Endodermal cell (in vitro differentiated cells): ENCODE measurements around the gene GK2. TPM values are rescaled to one million over a fixed set of nuclear protein-coding genes. Genes with fewer than 3 reads are reported as not detected.

ENCODE experiments used
- DNase-seq: peaks from one replicate; pipeline ENCODE4 v3.0.0-alpha.2; 2017
- H3K27ac ChIP-seq: 2 replicates; pipeline ENCODE4 v1.5.1; 2013; ENCODE audit warnings: mild to moderate bottlenecking, low read depth, low read length, moderate library complexity
- H3K27me3 ChIP-seq: 2 replicates; pipeline ENCODE4 v1.6.1; 2013; ENCODE audit warnings: mild to moderate bottlenecking, low read length, moderate library complexity; ENCODE audit not compliant: insufficient read depth, control insufficient read depth, poor library complexity, severe bottlenecking
- H3K36me3 ChIP-seq: 2 replicates; pipeline ENCODE4 v1.7.0; 2013; ENCODE audit warnings: mild to moderate bottlenecking, low read length, moderate library complexity; ENCODE audit not compliant: control insufficient read depth, insufficient read depth
- H3K4me1 ChIP-seq: one replicate; pipeline ENCODE4 v1.7.0; 2013; ENCODE audit warnings: low read length; ENCODE audit not compliant: control insufficient read depth, insufficient read depth
- H3K4me3 ChIP-seq: 2 replicates; pipeline ENCODE4 v1.5.1; 2013; ENCODE audit warnings: mild to moderate bottlenecking, low read length, moderate library complexity
- H3K9ac ChIP-seq: 2 replicates; pipeline ENCODE4 v1.6.1; 2013; ENCODE audit warnings: mild to moderate bottlenecking, low read length, moderate library complexity; ENCODE audit not compliant: poor library complexity, severe bottlenecking; ENCODE audit errors: extremely low read depth
- H3K9me3 ChIP-seq: 2 replicates; pipeline ENCODE4 v1.6.1; 2013; ENCODE audit warnings: mild to moderate bottlenecking, low read length, moderate library complexity; ENCODE audit not compliant: control insufficient read depth
- H3K27ac Mint-ChIP-seq: 2 replicates; pipeline ENCODE4 v1.8.0; 2020; ENCODE audit warnings: mixed read lengths
- H3K27me3 Mint-ChIP-seq: 2 replicates; pipeline ENCODE4 v1.8.0; 2021; ENCODE audit warnings: mild to moderate bottlenecking, mixed read lengths; ENCODE audit not compliant: insufficient read depth
- H3K36me3 Mint-ChIP-seq: 2 replicates; pipeline ENCODE4 v1.8.0; 2020; ENCODE audit warnings: low read depth, mixed read lengths
- H3K4me1 Mint-ChIP-seq: 2 replicates; pipeline ENCODE4 v1.8.0; 2020; ENCODE audit warnings: mixed read lengths
- H3K4me3 Mint-ChIP-seq: 2 replicates; pipeline ENCODE4 v1.8.0; 2020; ENCODE audit warnings: mild to moderate bottlenecking, moderate library complexity, mixed read lengths
- H3K9me3 Mint-ChIP-seq: 2 replicates; pipeline ENCODE4 v1.8.0; 2020; ENCODE audit warnings: mild to moderate bottlenecking, mixed read lengths
- WGBS, 2 experiments: methylation state at CpG; one replicate each; pipeline versions ENCODE4 v1.1.5 to v1.1.7; 2013; ENCODE audit warnings: missing lambda C conversion rate in 2 of 2, mixed read lengths in 1 of 2; ENCODE audit not compliant: insufficient coverage in 1 of 2, insufficient read length in 1 of 2; 5-methylcytosine and 5-hydroxymethylcytosine counted together
- total RNA-seq, 2 donors: library from RNA; stranded (reverse); fragmentation: NEBNext Ultra II Directional in 1 of 2; extraction: Animal tissue kit (Norgen Biotek cat#: 25700) in 1 of 2; gene quantifications; 2 replicates in 1 of 2; 3 replicates in 1 of 2; pipeline ENCODE4 v1.2.1, GENCODE V29; 2021
- TF ChIP-seq, protein P1 (sequence below): fragments of 200-600 bp; sonication (generic); conservative IDR thresholded peaks from 2 replicates; pipeline ENCODE4 v1.5.0; 2021; ENCODE audit warnings: antibody characterized with exemption, mild to moderate bottlenecking

The GK2 gene
- total RNA-seq, 2 donors from 2014 or later: not detected

DNA sequence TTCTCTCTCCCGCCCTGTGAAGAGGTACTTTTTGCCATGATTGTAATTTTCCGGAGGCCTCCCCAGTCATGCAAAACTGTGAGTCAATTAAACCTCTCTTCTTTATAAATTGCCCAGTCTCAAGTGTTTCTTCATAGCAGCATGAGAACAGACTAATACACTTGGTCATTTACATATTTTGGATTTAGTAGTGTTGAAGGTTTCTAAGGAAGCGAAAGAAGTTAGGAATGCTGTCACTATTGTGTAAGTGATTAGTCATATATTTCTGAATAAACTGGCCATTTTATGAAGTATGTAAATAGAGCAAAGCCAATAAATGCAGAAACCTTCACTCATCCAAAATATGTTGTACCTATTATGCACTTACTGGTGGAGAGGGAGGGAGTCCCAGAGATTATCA, 34.4 kb upstream of the GK2 start:
- Histone ChIP-seq H3K27ac (no peak overlapping the region), H3K36me3 (no peaks in the 10 kb centered on the region), H3K4me1 (no peaks in the 10 kb centered on the region), H3K4me3 (no peak overlapping the region), H3K9me3 (no peaks in the 10 kb centered on the region), H3K9ac (no peak overlapping the region), H3K27me3 (no peaks in the 10 kb centered on the region)
- TF ChIP-seq, protein P1, sequence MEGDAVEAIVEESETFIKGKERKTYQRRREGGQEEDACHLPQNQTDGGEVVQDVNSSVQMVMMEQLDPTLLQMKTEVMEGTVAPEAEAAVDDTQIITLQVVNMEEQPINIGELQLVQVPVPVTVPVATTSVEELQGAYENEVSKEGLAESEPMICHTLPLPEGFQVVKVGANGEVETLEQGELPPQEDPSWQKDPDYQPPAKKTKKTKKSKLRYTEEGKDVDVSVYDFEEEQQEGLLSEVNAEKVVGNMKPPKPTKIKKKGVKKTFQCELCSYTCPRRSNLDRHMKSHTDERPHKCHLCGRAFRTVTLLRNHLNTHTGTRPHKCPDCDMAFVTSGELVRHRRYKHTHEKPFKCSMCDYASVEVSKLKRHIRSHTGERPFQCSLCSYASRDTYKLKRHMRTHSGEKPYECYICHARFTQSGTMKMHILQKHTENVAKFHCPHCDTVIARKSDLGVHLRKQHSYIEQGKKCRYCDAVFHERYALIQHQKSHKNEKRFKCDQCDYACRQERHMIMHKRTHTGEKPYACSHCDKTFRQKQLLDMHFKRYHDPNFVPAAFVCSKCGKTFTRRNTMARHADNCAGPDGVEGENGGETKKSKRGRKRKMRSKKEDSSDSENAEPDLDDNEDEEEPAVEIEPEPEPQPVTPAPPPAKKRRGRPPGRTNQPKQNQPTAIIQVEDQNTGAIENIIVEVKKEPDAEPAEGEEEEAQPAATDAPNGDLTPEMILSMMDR: no peak
- WGBS, 2 experiments: 91 to 100% methylated on average over 3 of the region's 3 CpGs
- no peak for DNase-seq
- H3K4me1 Mint-ChIP-seq: peaks cover 11% of the 10 kb centered on the region
- no peak overlapping the region for H3K27ac Mint-ChIP-seq
- no peak overlapping the region for H3K4me3 Mint-ChIP-seq
- no peaks in the 10 kb centered on the region for H3K36me3 Mint-ChIP-seq
- no peaks in the 10 kb centered on the region for H3K27me3 Mint-ChIP-seq
- H3K9me3 Mint-ChIP-seq: no peaks in the 10 kb centered on the region

- Histone ChIP-seq H3K9me3 (no peaks in the 10 kb centered on the region), H3K4me1 (no peaks in the 10 kb centered on the region), H3K27ac (no peak overlapping the region), H3K4me3 (no peak overlapping the region), H3K9ac (no peak overlapping the region), H3K27me3 (no peaks in the 10 kb centered on the region), H3K36me3 (no peaks in the 10 kb centered on the region)
- Mint-ChIP-seq H3K9me3 (no peaks in the 10 kb centered on the region), H3K27ac (no peak overlapping the region), H3K27me3 (no peaks in the 10 kb centered on the region), H3K4me1 (no peaks in the 10 kb centered on the region), H3K36me3 (no peaks in the 10 kb centered on the region), H3K4me3 (no peak overlapping the region)
- DNase-seq: no peak
- TF ChIP-seq, protein P1: no peak
- 100% methylated on average over 1 of the region's 1 CpG for WGBS, 2 experiments
Observed at GRCh38 chr4:79439489-79439888, 31.5 kb upstream of the GK2 start.

GRCh38 chr4:79431839-79432238, 23.8 kb upstream of the GK2 start:
- no peak overlapping the region for H3K9ac ChIP-seq
- H3K9me3 ChIP-seq: no peaks in the 10 kb centered on the region
- DNase-seq: no peak
- Mint-ChIP-seq H3K9me3 (no peaks in the 10 kb centered on the region), H3K27ac (no peak overlapping the region), H3K4me1 (no peaks in the 10 kb centered on the region), H3K27me3 (no peaks in the 10 kb centered on the region), H3K4me3 (no peak overlapping the region), H3K36me3 (no peaks in the 10 kb centered on the region)
- H3K27ac ChIP-seq: no peak overlapping the region
- H3K4me1 ChIP-seq: no peaks in the 10 kb centered on the region
- no peaks in the 10 kb centered on the region for H3K27me3 ChIP-seq
- WGBS, 2 experiments: 93% methylated on average over 1 of the region's 1 CpG; no CpG with 5 or more reads in 1 of the 2 experiments
- TF ChIP-seq, protein P1: no peak
- no peaks in the 10 kb centered on the region for H3K36me3 ChIP-seq
- no peak overlapping the region for H3K4me3 ChIP-seq
